ENCODE measurements around the gene ZNF491.

ZNF491 gene

GRCh38 chr19:11856596-11857250 is 58.4 kb downstream of the ZNF491 start:
- intact Hi-C loops (cut with DNase I) = no loop called here
- no peak for DNase-seq

Data from posterior cingulate gyrus (tissue), 11 donors.